GM13976 (cell line): ENCODE results near the gene PIK3AP1.

ENCODE experiments used
- DNase-seq: peaks from one replicate; pipeline ENCODE4 v3.0.0; 2012; ENCODE audit warnings: low spot score
- in situ Hi-C: fragments of 300-500 bp; cut with MboI; formaldehyde crosslinking; loops from one replicate; pipeline ENCODE4 v1.12.0; 2022; ENCODE audit warnings: low sequenced_read_pairs, mixed read lengths, inconsistent platforms; ENCODE audit not compliant: unreplicated experiment
- TF ChIP-seq, protein P1 (sequence below): IDR thresholded peaks from 2 replicates; pipeline ENCODE4 v1.5.1; 2012; ENCODE audit warnings: borderline replicate concordance, mild to moderate bottlenecking; ENCODE audit not compliant: insufficient read depth; ENCODE audit errors: extremely low read depth, missing control alignments, control extremely low read depth

Gene PIK3AP1

DNA sequence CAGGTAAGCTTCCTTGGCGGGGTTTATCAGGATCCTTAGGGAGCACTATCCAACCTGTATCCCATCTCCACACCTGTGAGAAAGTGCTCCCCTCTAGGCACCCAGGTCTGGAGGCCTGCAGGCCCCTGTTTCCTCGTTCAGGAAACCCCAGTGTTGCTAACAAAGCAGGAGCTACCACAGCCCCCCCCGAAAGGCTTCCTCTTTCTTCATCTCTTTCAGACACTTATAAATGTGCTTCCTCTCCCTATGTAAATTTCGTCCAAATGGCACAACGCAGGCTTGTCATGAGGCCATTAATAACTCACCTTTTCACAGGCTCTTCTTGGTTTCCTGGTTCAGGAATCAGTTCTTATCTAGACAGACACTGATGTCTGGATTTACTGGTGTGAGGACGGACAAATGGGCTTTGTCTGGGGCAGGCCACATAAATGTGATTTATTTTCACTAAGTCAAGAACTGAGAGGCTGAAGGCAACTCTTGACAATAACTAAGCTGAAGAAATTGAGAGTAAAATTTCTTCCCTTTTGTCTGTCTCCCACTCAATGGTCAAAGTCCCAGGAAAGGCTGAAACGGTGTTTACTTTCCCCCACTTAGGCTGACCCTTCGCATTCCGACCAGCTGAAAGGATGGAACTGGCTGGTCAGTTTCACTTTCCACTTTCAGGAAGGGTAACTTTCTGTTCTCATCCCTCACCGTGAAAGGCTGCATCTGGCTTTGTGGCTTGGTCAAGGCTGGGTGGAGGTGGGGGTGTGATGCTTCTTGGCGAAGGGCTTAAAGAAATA lies 46.8 kb downstream of the PIK3AP1 start:
- in situ Hi-C loops, result no loop called here
- TF ChIP-seq, protein P1, sequence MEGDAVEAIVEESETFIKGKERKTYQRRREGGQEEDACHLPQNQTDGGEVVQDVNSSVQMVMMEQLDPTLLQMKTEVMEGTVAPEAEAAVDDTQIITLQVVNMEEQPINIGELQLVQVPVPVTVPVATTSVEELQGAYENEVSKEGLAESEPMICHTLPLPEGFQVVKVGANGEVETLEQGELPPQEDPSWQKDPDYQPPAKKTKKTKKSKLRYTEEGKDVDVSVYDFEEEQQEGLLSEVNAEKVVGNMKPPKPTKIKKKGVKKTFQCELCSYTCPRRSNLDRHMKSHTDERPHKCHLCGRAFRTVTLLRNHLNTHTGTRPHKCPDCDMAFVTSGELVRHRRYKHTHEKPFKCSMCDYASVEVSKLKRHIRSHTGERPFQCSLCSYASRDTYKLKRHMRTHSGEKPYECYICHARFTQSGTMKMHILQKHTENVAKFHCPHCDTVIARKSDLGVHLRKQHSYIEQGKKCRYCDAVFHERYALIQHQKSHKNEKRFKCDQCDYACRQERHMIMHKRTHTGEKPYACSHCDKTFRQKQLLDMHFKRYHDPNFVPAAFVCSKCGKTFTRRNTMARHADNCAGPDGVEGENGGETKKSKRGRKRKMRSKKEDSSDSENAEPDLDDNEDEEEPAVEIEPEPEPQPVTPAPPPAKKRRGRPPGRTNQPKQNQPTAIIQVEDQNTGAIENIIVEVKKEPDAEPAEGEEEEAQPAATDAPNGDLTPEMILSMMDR, result no peak
- DNase-seq, result no peak

DNA sequence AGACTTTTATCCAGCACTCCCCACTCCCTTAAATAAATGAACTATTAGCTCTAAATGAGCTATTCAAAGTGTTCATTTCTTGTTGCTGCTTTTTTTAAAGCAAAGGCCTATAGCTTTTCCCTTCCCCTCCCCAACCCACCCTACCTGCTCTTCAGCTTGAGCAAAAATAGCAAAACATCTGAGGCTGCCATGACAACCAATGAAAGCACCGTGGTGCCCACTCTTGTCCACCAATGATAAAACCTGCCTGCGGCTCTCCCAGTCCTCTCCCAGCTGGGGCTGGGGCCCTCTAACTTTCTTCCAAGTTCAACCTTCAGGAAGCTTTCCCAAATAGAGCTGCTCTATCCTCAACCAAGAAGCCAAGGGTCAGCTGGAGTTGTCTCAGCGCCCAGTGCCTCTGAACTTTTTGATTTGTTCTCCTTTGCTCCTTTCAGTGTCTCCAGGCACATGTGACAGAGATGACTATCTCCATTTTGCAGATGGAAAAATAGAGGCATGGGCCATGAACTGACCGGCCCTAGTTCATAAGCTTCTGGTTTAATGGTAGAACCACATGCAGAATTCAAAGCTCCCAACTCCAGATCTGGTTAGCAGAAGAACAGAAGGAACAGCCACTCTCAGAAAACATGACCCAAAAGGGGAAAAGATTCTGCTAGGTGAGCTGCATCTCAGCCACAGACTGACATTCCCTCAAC lies 47.7 kb downstream of the PIK3AP1 start:
- DNase-seq, result no peak

DNA sequence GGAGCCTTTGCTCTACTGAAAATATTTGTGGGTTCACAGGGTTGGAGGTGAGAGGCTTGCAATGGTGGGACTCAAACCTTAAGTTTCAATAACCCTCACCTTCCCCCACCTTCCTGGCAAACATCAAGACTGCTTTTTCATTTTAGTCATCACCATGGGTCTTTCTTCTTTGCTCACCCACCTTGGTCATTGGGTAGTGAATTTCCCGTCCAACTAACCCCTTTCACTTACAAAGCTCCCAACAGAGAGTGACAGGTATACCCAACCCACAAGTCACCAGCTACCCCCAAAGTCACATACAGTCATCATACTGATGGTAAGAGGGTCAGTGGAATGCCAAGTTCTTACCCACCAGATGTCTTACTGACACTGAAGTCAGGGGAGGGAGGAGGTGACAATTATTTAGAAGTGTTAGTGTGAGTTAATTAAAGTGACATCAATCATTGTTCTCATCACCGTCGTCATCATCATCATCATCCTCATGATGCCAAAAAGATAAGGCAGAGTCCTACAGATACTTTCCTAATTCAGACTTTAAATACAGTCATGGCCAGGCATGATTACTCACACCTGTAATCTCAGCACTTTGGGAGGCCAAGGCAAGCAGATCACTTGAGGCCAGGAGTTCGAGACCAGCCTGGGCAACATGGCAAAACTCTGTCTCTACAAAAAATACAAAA lies 49.0 kb downstream of the PIK3AP1 start:
- in situ Hi-C loops, result no loop called here
- DNase-seq, result no peak
- TF ChIP-seq, protein P1, result no peak

More for the DNA sequence above, 47.7 kb downstream of the PIK3AP1 start:
- TF ChIP-seq, protein P1, result no peak
- in situ Hi-C loops, result no loop called here

DNA sequence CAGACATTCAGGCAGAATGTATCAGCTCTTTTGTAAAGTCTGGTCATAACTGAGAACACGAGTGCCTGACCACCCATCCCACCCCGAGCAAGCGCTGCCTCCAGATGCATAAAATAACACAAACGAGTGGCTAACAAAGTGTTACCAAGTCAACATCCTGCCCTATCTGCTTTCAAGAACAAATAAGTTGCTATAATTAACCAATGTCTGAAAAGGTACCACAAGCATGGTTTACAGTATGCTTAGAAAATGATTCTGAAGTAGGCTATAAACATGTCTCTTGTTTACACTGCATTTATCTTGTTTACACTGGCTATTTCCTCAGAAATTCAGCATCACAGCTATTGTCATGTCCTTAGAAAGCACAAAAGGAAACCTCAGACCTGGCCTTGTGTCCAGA lies 49.5 kb downstream of the PIK3AP1 start:
- TF ChIP-seq, protein P1, result no peak
- in situ Hi-C loops, result no loop called here
- no peak for DNase-seq

DNA sequence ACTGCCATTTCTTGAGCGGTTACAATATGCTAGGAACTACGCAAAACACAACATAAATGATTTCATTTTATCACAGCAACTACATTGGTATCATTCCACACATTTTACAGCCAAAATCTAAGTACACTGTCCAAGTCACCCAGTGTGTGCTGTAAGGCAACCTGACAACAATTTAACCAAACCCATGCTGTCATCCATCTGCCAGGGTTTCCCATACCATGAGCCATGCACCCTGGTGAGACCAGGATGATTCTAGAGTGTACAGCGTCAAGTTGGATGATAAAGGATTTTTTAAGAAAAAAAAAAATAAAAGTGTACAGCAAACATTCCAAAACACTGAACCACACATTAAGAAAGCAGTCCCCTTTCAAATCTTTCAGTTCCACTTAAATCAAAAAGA lies 52.9 kb downstream of the PIK3AP1 start:
- DNase-seq, result no peak
- in situ Hi-C loops, result no loop called here
- TF ChIP-seq, protein P1, result no peak

DNA sequence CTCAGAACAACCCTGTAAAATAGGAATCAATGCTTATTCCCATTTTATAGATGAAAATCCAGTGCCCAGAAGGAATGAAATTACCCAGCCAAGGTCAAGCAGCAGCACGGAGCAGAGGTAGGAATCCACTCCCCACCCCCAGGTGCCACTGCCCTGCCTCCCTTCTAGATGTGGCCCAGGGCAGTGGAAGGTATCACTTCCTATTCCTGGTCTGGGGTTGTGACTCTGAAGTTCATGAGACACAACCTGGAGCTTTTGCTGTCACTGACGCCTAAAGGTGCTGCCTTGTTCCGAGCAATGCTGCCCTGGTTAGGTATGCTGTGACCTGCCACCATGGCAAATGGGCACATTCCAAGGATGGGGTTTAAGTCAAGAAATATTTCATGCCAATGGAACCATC lies 53.6 kb downstream of the PIK3AP1 start:
- no peak for DNase-seq
- in situ Hi-C loops, result no loop called here
- TF ChIP-seq, protein P1, result no peak
